SK-MEL-5 (cell line): ENCODE measurements around the gene ZNF555. TPM values are rescaled to one million over a fixed set of nuclear protein-coding genes. Genes with fewer than 3 reads are reported as not detected.
"Not testable (repeated sequence)": the region's sequence is repeated elsewhere in the genome, so short reads cannot be mapped to it uniquely, and the experiment has no call there.

Source experiments
- DNase-seq: peaks from one replicate; pipeline ENCODE4 v3.0.0-alpha.2; 2016; ENCODE audit warnings: low read depth, low spot score
- in situ Hi-C: cut with HindIII; loops from 2 replicates; pipeline ENCODE4 v1.10.0; 2016; ENCODE audit warnings: low sequenced_read_pairs, high pct_unique_total_duplicates, low pct_unique_long_range_greater_than_20kb
- polyA plus RNA-seq, 2 experiments: library from polyadenylated mRNA; depleted of rRNA; stranded (reverse); fragments of >200 nt; gene quantifications; 2 replicates each; pipeline ENCODE4 v1.2.3, GENCODE V29; 2015
- total RNA-seq: library from RNA; depleted of rRNA; stranded (reverse); fragments of >200 nt; shearing (Covaris generic); gene quantifications from 2 replicates; pipeline ENCODE4 v1.2.3, GENCODE V29; 2014; rRNA removed

ZNF555 gene
- 4.5 and 4.9 TPM in 2 replicates for total RNA-seq
- 1.5 and 1.6 TPM in 2 replicates for polyA plus RNA-seq (2015; cell fraction: cytosol; rRNA removed)
- 3.9 and 5.1 TPM in 2 replicates for polyA plus RNA-seq (2015; cell fraction: nucleus; rRNA removed)

GRCh38 chr19:2840794-2841791 lies at the start of gene ZNF555:
Gene ZNF555, plus strand, starts transcription at chr19:2841475. Its CDS starts 98 bp downstream, at chr19:2841573.
- in situ Hi-C loops = no loop called here
- peak; percentile 97 for DNase-seq

GRCh38 chr19:2791876-2792275 lies 49.4 kb upstream of the ZNF555 start:
- DNase-seq = no peak
- in situ Hi-C loops = no loop called here

GRCh38 chr19:2792666-2793065 lies 48.6 kb upstream of the ZNF555 start:
- DNase-seq, in situ Hi-C loops: not testable (repeated sequence)

- no peak for DNase-seq
- in situ Hi-C loops = no loop called here
These were observed 48.1 kb upstream of the ZNF555 start for GRCh38 chr19:2793126-2793525.

- in situ Hi-C loops = no loop called here
- no peak for DNase-seq
These were observed 47.7 kb upstream of the ZNF555 start for GRCh38 chr19:2793577-2793976.

- no peak for DNase-seq
- in situ Hi-C loops = no loop called here
These were observed 45.2 kb upstream of the ZNF555 start for GRCh38 chr19:2795827-2796658.

- DNase-seq = no peak
- in situ Hi-C loops = no loop called here
These were observed 44.5 kb upstream of the ZNF555 start for GRCh38 chr19:2796659-2797266.

GRCh38 chr19:2797280-2797679 lies 44.0 kb upstream of the ZNF555 start:
- no peak for DNase-seq
- in situ Hi-C loops = no loop called here

- in situ Hi-C loops = no loop called here
- DNase-seq = no peak
These were observed 43.1 kb upstream of the ZNF555 start for GRCh38 chr19:2798158-2798685.

GRCh38 chr19:2798733-2799132 lies 42.5 kb upstream of the ZNF555 start:
- in situ Hi-C loops = no loop called here
- DNase-seq = no peak

GRCh38 chr19:2799273-2800020 lies 41.8 kb upstream of the ZNF555 start:
- in situ Hi-C loops = no loop called here
- no peak for DNase-seq

GRCh38 chr19:2800506-2800905 lies 40.8 kb upstream of the ZNF555 start:
- in situ Hi-C loops = no loop called here
- DNase-seq = no peak

GRCh38 chr19:2802826-2803225 lies 38.4 kb upstream of the ZNF555 start:
- no peak for DNase-seq
- in situ Hi-C loops = no loop called here

GRCh38 chr19:2803486-2804155 lies 37.7 kb upstream of the ZNF555 start:
- in situ Hi-C loops = no loop called here
- no peak for DNase-seq

- DNase-seq = no peak
- in situ Hi-C loops = no loop called here
These were observed 36.9 kb upstream of the ZNF555 start for GRCh38 chr19:2804156-2805004.
